GM12872 (cell line): ENCODE results near the gene DNPEP.

Experiments used
- CTCF ChIP-seq: IDR thresholded peaks from 3 replicates; pipeline ENCODE4 v1.5.1; 2011; ENCODE audit warnings: low read depth, mild to moderate bottlenecking, low read length, moderate library complexity; ENCODE audit not compliant: insufficient read depth

The DNPEP gene

GRCh38 chr2:219403861-219404260, 16.1 kb upstream of the DNPEP start:
- no peak for TF ChIP-seq CTCF

DNA sequence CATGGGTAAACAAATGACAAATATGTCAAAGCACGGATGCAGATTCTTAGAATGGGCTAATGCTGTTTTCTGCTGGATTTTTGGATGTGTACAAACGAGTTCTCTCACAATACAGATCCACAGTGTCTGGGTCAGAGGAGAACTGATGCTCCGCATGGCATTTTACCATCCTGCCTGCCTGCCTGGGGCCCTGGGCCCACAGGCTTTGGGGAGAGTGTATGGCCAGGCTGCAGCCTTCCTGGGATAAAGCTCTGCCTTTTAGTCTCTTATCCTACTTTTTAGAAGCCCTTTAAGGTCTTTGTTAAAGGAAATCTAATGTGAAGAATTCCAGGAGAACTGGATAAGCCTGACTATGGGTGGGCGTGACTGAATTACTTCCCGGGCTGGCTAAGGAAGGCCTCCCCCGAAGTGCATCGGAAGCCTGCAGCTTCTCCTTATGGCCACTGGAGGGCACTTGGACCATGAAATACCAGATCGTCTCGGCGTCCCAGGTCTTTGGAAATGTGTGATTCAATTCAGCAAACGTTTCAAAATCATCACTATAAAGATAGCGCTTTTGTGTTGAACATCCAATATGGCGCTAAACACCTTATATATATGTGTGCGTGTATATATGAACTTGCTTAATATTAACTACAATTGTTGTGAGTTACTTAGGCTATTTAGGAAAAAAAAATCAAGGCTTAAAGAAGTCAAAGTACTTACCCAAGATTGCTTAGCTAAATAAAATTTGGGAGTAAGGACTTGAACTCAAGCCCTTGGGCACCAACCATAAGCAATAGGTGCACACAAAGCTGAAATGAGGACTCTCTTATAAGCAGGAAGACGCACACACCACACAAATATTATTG, 15.2 kb upstream of the DNPEP start:
- peak; percentile 90 for TF ChIP-seq CTCF

GRCh38 chr2:219401606-219402005, 13.9 kb upstream of the DNPEP start:
- no peak for TF ChIP-seq CTCF

- TF ChIP-seq CTCF = no peak
Measured at GRCh38 chr2:219400562-219400961, 12.8 kb upstream of the DNPEP start.

DNA sequence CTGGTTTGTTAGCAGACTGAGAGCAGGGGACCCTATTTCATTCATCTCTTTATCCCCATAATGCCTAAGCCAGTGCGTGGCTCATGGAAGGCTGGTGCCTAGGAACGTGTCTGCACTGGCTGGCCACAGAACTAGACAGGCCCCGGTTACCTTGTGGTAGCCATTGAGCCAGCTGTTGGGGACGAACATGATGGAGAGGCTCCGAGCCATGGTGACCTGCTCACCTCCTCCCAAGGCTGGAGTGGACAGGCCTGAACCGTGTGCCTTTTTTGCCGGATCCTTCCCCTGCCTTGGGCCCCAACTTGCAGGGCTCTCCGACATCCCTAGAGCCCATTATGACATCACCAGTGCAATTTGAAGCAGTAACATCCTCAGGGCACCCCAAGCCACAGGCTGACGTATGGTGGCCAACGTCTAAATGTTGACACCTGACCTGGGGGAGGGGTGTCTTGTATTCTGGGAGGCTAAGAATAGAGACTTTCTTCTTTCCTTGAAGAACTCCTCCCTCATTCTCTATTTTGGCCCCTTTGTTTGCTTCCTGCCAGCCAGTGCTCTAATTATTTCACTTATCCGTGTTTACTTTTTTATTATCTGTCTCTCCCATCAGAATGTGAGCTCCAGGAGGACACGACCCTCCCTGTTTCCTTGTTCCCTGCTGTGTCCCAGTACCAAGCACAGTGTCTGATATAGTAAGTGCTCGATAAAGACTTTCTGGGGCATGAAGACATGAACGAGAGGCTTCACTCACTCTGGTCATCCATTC, 12.2 kb upstream of the DNPEP start:
- TF ChIP-seq CTCF = no peak

DNA sequence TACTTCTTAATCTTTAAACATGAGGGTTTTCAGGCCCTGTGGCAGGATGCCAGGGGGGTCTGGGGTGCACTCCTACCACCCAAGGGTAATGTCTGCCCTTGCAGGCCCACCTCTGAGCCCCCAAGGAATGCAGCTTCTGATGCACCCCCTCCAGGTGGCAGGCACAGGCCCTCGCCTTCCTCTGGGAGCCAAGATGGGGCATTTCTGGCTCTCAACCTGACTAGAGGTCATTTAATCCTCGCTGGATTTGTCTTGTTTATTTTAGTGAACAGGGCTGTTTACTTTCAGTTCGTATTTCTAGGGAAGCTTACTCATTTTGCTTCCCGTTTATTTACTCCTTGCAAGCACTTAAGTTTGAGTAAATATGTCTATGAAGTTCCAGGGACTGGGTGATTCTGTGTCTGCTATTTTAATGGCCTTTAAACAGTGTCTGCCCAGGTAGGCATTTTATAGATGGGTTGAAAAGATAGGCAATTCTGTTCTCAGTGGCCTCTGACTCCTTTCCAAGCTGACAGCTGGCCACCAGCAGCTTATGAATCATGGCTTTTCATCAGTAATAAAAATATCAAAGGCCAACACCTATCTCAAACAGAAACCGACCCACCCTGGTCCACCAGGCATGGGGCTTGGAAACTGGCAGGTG, 11.1 kb upstream of the DNPEP start:
- no peak for TF ChIP-seq CTCF

DNA sequence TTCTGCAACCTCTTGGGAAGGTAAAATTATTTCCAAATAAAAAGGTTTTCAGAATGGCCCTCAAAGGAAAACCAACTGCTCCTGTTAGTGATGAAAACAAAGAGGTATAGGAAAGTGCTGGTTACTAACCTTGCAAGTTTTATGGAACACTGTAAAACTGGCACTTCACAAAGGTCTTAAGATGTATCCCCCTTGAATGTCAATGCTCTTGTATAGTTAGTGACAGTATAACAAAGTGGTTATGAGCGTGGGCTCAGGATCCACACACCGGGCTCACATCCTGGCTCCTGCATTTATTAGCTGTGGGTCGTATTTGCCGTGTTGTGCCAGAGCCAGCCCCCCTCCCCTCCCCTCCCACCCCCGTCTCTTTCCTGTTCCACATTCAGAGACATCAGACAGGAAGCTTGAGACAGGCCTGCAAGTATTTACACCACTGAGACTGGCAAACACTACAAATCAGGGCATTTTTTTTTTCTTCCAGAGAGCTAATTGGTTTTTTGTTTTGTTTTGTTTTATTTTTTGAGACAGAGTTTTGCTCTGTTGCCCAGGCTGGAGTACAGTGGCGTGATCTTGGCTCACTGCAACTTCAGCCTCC, 9.2 kb upstream of the DNPEP start:
- TF ChIP-seq CTCF = no peak
